K562 (cell line): ENCODE data around the gene CRKL. TPM values are rescaled to one million over a fixed set of nuclear protein-coding genes. Genes with fewer than 3 reads are reported as not detected.
A peak's percentile ranks its signal among the peaks of the same experiment; 100 is the strongest.

ENCODE experiments used
- CC2D1A ChIP-seq: fragments of 450-650 bp; IDR thresholded peaks from 2 replicates; pipeline ENCODE4 v1.6.1; 2017; ENCODE audit warnings: mild to moderate bottlenecking
- CGGBP1 ChIP-seq: fragments of 250-450 bp; sonication (Bioruptor Pico); IDR thresholded peaks from 2 replicates; pipeline ENCODE4 v1.9.0; 2021; ENCODE audit warnings: mild to moderate bottlenecking
- MBD1 ChIP-seq: fragments of 250-450 bp; sonication (Bioruptor Pico); IDR thresholded peaks from 2 replicates; pipeline ENCODE4 v1.8.0; 2022; ENCODE audit warnings: inconsistent platforms
- MLX ChIP-seq, 2 experiments: fragments of 450-650 bp in 1 of 2; sonication (generic) in 1 of 2; formaldehyde crosslinking; conservative IDR thresholded peaks; 2 replicates each; pipeline versions ENCODE4 v1.4.0 to v1.8.1; 2020 to 2022; ENCODE audit warnings: mild to moderate bottlenecking in 1 of 2, missing genetic modification reagents in 1 of 2
- STAT6 ChIP-seq: sonication (generic); formaldehyde crosslinking; IDR thresholded peaks from 2 replicates; pipeline ENCODE4 v1.8.1; 2023; ENCODE audit warnings: mild to moderate bottlenecking, missing genetic modification reagents
- polyA plus RNA-seq, 8 experiments: library from polyadenylated mRNA; depleted of rRNA in 4 of 8; stranded (reverse) in 5 of 8; unstranded in 3 of 8; fragments of >200 nt; fragmentation: Nextera tagmentation in 2 of 8; fragmentation: Illumina TruSeq in 1 of 8; extraction: Ambion mirVana in 2 of 8; extraction: Trizol in 1 of 8; gene quantifications; 2 replicates each; pipeline versions ENCODE4 v1.2.1 to v1.2.3, GENCODE V29; 2011 to 2014; ENCODE audit warnings: inconsistent platforms in 1 of 8, missing spikeins in 1 of 8
- total RNA-seq, 7 experiments: library from RNA; depleted of rRNA in 6 of 7; stranded (reverse); fragments of >200 nt in 6 of 7; fragmentation: Illumina TruSeq in 2 of 7; extraction: Trizol in 2 of 7; gene quantifications; 2 replicates each; pipeline versions ENCODE4 v1.2.1 to v1.2.3, GENCODE V29; 2011 to 2021; ENCODE audit warnings: low replicate concordance in 1 of 7

CRKL gene
- total and polyA plus RNA-seq, 9 of the 15 experiments (the other 6 are each of a cell fraction or from before 2014, with no cell fraction given) = 100 to 263 (median 124) TPM

GRCh38 chr22:20930004-20930403, 12.8 kb downstream of the CRKL start (continued):
- TF ChIP-seq CGGBP1 (CRISPR knock-in tag) (peak; percentile 76; the same call in 1 of the 2 replicates), STAT6 (CRISPR knock-in tag) (0 out of 2 replicates have a peak, but pooled peaks have one; percentile 30), MLX (CRISPR knock-in tag; conservative IDR thresholded peaks at IDR 0.05) (0 out of 4 replicates have a peak, but pooled peaks of 1 of the 2 experiments have one; percentile 51), MBD1 (peak; percentile 59; the same call in 1 of the 2 replicates), CC2D1A (no peak)
